K562 (cell line): ENCODE data around the gene SNRNP70. TPM values are rescaled to one million over a fixed set of nuclear protein-coding genes. Genes with fewer than 3 reads are reported as not detected.
A peak's percentile ranks its signal among the peaks of the same experiment; 100 is the strongest.

Experiments
- ATF7 ChIP-seq: fragments of 450-650 bp; IDR thresholded peaks from 2 replicates; pipeline ENCODE4 v1.7.1; 2014; ENCODE audit warnings: mild to moderate bottlenecking, moderate library complexity
- GTF2A2 ChIP-seq: IDR thresholded peaks from 2 replicates; pipeline ENCODE4 v1.6.1; 2016; ENCODE audit warnings: mild to moderate bottlenecking, missing genetic modification characterization, missing compliant biosample characterization
- HNRNPL ChIP-seq: fragments of 200-400 bp; formaldehyde crosslinking; IDR thresholded peaks from 2 replicates; pipeline ENCODE4 v1.6.1; 2017; ENCODE audit warnings: low read depth, mild to moderate bottlenecking, low read length
- KHSRP ChIP-seq: fragments of 450-650 bp; IDR thresholded peaks from 2 replicates; pipeline ENCODE4 v1.6.1; 2017
- KLF6 ChIP-seq: fragments of 250-450 bp; sonication (Bioruptor Pico); IDR thresholded peaks from 2 replicates; pipeline ENCODE4 v1.4.0; 2020; ENCODE audit warnings: mild to moderate bottlenecking, moderate library complexity, borderline replicate concordance
- MCM7 ChIP-seq, 2 experiments: fragments of 450-650 bp; IDR thresholded peaks; 2 replicates each; pipeline ENCODE4 v1.6.1; 2016 to 2018
- MIER1 ChIP-seq: fragments of 450-650 bp; IDR thresholded peaks from 2 replicates; pipeline ENCODE4 v1.6.1; 2016; ENCODE audit warnings: antibody characterized with exemption, mild to moderate bottlenecking, low read depth
- NELFE ChIP-seq: IDR thresholded peaks from 2 replicates; pipeline ENCODE4 v1.6.1; 2011; ENCODE audit warnings: mild to moderate bottlenecking; ENCODE audit not compliant: insufficient read depth, insufficient read length
- NRF1 ChIP-seq, 2 experiments: fragments of 450-650 bp; IDR thresholded peaks in 1 of 2; conservative IDR thresholded peaks in 1 of 2; 2 replicates each; pipeline ENCODE4 v1.6.1; 2014; ENCODE audit warnings: mild to moderate bottlenecking in 2 of 2
- RBM39 ChIP-seq: fragments of 200-400 bp; formaldehyde crosslinking; optimal IDR thresholded peaks from 2 replicates; pipeline ENCODE3; 2018; ENCODE audit warnings: low read depth, low read length
- RCOR1 ChIP-seq, 2 experiments: IDR thresholded peaks; 2 replicates each; pipeline ENCODE4 v1.6.1; 2012; ENCODE audit warnings: low read depth in 2 of 2, low read length in 2 of 2, borderline replicate concordance in 1 of 2, improper control_type of control experiment in 1 of 2
- SMARCB1 ChIP-seq: IDR thresholded peaks from 2 replicates; pipeline ENCODE4 v1.6.1; 2011; ENCODE audit warnings: improper control_type of control experiment, low read depth; ENCODE audit not compliant: insufficient read length
- TAF9B ChIP-seq: fragments of 450-650 bp; IDR thresholded peaks from 2 replicates; pipeline ENCODE4 v1.6.1; 2018; ENCODE audit warnings: mild to moderate bottlenecking; ENCODE audit not compliant: partially characterized antibody
- TBL1XR1 ChIP-seq, 2 experiments: IDR thresholded peaks; 2 replicates each; pipeline ENCODE4 v1.6.1; 2012; ENCODE audit warnings: improper control_type of control experiment in 2 of 2, low read length in 2 of 2, mild to moderate bottlenecking in 1 of 2
- ZBTB7A ChIP-seq: IDR thresholded peaks from 2 replicates; pipeline ENCODE4 v1.6.1; 2011; ENCODE audit warnings: low read depth, mild to moderate bottlenecking, low read length, moderate library complexity, borderline replicate concordance; ENCODE audit not compliant: control insufficient read depth
- ZEB2 ChIP-seq: fragments of 450-650 bp; IDR thresholded peaks from 2 replicates; pipeline ENCODE4 v1.6.1; 2016
- ZNF3 ChIP-seq: fragments of 250-450 bp; sonication (Bioruptor Pico); IDR thresholded peaks from 2 replicates; pipeline ENCODE4 v1.5.0; 2021; ENCODE audit warnings: mild to moderate bottlenecking, moderate library complexity
- ZNF384 ChIP-seq: IDR thresholded peaks from 2 replicates; pipeline ENCODE4 v1.6.1; 2012; ENCODE audit warnings: low read depth, low read length, improper control_type of control experiment
- polyA plus RNA-seq, 8 experiments: library from polyadenylated mRNA; depleted of rRNA in 4 of 8; stranded (reverse) in 5 of 8; unstranded in 3 of 8; fragments of >200 nt; fragmentation: Nextera tagmentation in 2 of 8; fragmentation: Illumina TruSeq in 1 of 8; extraction: Ambion mirVana in 2 of 8; extraction: Trizol in 1 of 8; gene quantifications; 2 replicates each; pipeline versions ENCODE4 v1.2.1 to v1.2.3, GENCODE V29; 2011 to 2014; ENCODE audit warnings: inconsistent platforms in 1 of 8, missing spikeins in 1 of 8
- total RNA-seq, 7 experiments: library from RNA; depleted of rRNA in 6 of 7; stranded (reverse); fragments of >200 nt in 6 of 7; fragmentation: Illumina TruSeq in 2 of 7; extraction: Trizol in 2 of 7; gene quantifications; 2 replicates each; pipeline versions ENCODE4 v1.2.1 to v1.2.3, GENCODE V29; 2011 to 2021; ENCODE audit warnings: low replicate concordance in 1 of 7
- TF ChIP-seq, protein P1 (sequence below): fragments of 450-650 bp; IDR thresholded peaks from 2 replicates; pipeline ENCODE4 v1.7.0; 2016; ENCODE audit warnings: borderline replicate concordance
- TF ChIP-seq, protein P2 (sequence below): fragments of 250-450 bp; sonication (Bioruptor Pico); IDR thresholded peaks from 2 replicates; pipeline ENCODE4 v1.4.0; 2020
- TF ChIP-seq, protein P3 (sequence below): IDR thresholded peaks from 2 replicates; pipeline ENCODE4 v1.6.1; 2012; ENCODE audit warnings: low read depth, low read length, improper control_type of control experiment, borderline replicate concordance

The SNRNP70 gene
- total and polyA plus RNA-seq, 9 of the 15 experiments (the other 6 are each of a cell fraction or from before 2014, with no cell fraction given): 2.8 to 496 (median 136) TPM

DNA sequence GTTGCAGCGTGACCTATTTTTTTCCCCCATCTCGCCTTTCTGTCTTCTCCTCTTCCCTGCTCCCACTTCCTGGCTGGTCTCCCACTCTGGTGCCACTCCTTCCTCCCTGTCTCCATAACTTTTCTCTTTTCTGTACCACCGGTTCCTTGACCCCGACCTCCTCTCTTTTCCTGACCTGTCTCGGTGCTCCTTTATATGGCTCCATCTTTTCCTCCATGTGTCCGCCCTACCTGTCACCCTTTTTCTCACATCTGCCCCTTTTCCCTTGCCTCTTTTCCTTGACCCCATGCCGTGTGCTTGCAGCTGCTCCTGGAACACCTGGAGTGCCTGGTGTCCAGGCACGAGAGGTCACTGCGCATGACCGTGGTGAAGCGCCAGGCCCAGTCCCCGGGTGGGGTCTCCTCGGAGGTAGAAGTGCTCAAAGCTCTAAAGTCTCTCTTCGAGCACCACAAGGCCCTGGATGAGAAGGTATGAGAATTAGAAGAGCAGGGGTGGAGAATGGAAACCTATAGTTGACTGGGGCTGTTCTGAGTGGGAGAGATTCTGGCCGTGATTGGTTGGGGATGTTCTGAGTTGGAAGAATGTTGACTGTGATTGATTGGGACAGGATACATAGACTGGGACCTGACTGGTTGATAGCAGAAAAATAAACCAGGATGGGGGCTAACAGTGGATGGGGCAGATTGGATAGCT lies 43.4 kb downstream of the SNRNP70 start (continued):
- TF ChIP-seq, protein P1, sequence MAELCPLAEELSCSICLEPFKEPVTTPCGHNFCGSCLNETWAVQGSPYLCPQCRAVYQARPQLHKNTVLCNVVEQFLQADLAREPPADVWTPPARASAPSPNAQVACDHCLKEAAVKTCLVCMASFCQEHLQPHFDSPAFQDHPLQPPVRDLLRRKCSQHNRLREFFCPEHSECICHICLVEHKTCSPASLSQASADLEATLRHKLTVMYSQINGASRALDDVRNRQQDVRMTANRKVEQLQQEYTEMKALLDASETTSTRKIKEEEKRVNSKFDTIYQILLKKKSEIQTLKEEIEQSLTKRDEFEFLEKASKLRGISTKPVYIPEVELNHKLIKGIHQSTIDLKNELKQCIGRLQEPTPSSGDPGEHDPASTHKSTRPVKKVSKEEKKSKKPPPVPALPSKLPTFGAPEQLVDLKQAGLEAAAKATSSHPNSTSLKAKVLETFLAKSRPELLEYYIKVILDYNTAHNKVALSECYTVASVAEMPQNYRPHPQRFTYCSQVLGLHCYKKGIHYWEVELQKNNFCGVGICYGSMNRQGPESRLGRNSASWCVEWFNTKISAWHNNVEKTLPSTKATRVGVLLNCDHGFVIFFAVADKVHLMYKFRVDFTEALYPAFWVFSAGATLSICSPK: no peak
- TF ChIP-seq ZEB2 (no peak), ZNF384 (no peak), RBM39 (peak; percentile 1), HNRNPL (no peak), MCM7 (IDR thresholded peaks at IDR 0.05) (no peak), ZNF3 (CRISPR knock-in tag) (no peak), KLF6 (no peak), MIER1 (no peak), SMARCB1 (no peak), TBL1XR1 (IDR thresholded peaks at IDR 0.05; ENCODE audit: low read length in 2 of 2) (no peak), GTF2A2 (no peak), NELFE (no peak), TAF9B (no peak), ATF7 (no peak), ZBTB7A (peak; percentile 9; the same call in 1 of the 2 replicates), KHSRP (no peak), NRF1 (conservative IDR thresholded peaks at IDR 0.05 in 1 of 2, IDR thresholded peaks at IDR 0.05 in 1 of 2) (peak; percentile 84 to 87), RCOR1 (IDR thresholded peaks at IDR 0.05; ENCODE audit: borderline replicate concordance in 1 of 2, low read depth in 2 of 2, low read length in 2 of 2) (0 out of 4 replicates have a peak, but pooled peaks of 1 of the 2 experiments have one; percentile 2)
- TF ChIP-seq, protein P2, sequence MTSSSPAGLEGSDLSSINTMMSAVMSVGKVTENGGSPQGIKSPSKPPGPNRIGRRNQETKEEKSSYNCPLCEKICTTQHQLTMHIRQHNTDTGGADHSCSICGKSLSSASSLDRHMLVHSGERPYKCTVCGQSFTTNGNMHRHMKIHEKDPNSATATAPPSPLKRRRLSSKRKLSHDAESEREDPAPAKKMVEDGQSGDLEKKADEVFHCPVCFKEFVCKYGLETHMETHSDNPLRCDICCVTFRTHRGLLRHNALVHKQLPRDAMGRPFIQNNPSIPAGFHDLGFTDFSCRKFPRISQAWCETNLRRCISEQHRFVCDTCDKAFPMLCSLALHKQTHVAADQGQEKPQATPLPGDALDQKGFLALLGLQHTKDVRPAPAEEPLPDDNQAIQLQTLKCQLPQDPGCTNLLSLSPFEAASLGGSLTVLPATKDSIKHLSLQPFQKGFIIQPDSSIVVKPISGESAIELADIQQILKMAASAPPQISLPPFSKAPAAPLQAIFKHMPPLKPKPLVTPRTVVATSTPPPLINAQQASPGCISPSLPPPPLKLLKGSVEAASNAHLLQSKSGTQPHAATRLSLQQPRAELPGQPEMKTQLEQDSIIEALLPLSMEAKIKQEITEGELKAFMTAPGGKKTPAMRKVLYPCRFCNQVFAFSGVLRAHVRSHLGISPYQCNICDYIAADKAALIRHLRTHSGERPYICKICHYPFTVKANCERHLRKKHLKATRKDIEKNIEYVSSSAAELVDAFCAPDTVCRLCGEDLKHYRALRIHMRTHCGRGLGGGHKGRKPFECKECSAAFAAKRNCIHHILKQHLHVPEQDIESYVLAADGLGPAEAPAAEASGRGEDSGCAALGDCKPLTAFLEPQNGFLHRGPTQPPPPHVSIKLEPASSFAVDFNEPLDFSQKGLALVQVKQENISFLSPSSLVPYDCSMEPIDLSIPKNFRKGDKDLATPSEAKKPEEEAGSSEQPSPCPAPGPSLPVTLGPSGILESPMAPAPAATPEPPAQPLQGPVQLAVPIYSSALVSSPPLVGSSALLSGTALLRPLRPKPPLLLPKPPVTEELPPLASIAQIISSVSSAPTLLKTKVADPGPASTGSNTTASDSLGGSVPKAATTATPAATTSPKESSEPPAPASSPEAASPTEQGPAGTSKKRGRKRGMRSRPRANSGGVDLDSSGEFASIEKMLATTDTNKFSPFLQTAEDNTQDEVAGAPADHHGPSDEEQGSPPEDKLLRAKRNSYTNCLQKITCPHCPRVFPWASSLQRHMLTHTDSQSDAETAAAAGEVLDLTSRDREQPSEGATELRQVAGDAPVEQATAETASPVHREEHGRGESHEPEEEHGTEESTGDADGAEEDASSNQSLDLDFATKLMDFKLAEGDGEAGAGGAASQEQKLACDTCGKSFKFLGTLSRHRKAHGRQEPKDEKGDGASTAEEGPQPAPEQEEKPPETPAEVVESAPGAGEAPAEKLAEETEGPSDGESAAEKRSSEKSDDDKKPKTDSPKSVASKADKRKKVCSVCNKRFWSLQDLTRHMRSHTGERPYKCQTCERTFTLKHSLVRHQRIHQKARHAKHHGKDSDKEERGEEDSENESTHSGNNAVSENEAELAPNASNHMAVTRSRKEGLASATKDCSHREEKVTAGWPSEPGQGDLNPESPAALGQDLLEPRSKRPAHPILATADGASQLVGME (CRISPR knock-in tag): no peak
- TF ChIP-seq, protein P3, sequence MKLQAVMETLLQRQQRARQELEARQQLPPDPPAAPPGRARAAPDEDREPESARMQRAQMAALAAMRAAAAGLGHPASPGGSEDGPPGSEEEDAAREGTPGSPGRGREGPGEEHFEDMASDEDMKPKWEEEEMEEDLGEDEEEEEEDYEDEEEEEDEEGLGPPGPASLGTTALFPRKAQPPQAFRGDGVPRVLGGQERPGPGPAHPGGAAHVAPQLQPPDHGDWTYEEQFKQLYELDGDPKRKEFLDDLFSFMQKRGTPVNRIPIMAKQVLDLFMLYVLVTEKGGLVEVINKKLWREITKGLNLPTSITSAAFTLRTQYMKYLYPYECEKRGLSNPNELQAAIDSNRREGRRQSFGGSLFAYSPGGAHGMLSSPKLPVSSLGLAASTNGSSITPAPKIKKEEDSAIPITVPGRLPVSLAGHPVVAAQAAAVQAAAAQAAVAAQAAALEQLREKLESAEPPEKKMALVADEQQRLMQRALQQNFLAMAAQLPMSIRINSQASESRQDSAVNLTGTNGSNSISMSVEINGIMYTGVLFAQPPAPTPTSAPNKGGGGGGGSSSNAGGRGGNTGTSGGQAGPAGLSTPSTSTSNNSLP: no peak
